Fibroblast of villous mesenchyme (primary cell): ENCODE results near the gene SNTA1. TPM values are rescaled to one million over a fixed set of nuclear protein-coding genes. Genes with fewer than 3 reads are reported as not detected.
"Not testable (repeated sequence)": the region's sequence is repeated elsewhere in the genome, so short reads cannot be mapped to it uniquely, and the experiment has no call there.

Experiments
- DNase-seq: peaks from one replicate; pipeline ENCODE4 v3.0.0-alpha.2; 2010; ENCODE audit warnings: low read depth
- H3K4me3 ChIP-seq: 2 replicates; pipeline ENCODE4 v1.5.1; 2011; ENCODE audit warnings: low read depth, mild to moderate bottlenecking, low read length
- total RNA-seq: library from RNA; depleted of rRNA; stranded (reverse); fragments of >200 nt; gene quantifications from 2 replicates; pipeline ENCODE4 v1.2.3, GENCODE V29; 2012
- TF ChIP-seq, protein P1 (sequence below): IDR thresholded peaks from 2 replicates; pipeline ENCODE4 v1.5.1; 2012; ENCODE audit warnings: low read depth, mild to moderate bottlenecking, low read length; ENCODE audit not compliant: insufficient read depth

SNTA1 gene
- total RNA-seq, 1 donor, result 6.0 TPM

DNA sequence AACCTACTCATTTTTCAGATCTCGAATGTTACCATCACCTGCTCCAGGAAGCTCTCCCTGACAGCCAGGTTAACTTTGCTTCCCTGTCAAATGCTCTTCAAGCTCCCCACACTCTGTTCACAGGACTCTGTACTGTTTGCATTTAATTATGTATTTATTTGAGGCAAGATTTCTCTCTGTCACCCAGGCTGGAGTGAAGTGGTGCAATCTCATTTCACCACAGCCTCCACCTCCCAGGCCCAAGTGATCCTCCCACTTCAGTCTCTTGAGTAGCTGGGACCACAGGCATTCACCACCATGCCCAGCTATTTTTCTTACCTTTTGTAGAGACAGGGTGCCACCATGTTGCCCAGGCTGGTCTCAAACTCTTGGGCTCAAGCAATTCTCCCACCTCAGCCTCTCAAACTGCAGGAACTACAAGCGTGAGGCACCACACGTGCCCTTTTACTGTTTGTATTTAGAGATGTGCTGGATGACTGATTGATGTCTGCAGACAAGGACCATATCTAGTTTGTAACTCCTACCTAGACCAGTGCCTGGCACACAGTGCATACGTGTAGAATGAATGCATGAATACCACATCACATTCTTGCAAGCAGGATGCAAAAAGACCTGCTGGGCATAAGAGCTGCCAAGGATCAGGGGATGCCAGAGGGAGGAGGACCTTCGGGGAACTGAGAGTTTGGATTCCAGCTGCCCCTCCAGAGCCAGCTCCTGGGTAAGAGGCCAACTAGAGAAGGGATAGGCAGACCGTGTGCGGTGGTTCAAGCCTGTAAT is 30.7 kb upstream of the SNTA1 start:
- no peak for DNase-seq
- TF ChIP-seq, protein P1, sequence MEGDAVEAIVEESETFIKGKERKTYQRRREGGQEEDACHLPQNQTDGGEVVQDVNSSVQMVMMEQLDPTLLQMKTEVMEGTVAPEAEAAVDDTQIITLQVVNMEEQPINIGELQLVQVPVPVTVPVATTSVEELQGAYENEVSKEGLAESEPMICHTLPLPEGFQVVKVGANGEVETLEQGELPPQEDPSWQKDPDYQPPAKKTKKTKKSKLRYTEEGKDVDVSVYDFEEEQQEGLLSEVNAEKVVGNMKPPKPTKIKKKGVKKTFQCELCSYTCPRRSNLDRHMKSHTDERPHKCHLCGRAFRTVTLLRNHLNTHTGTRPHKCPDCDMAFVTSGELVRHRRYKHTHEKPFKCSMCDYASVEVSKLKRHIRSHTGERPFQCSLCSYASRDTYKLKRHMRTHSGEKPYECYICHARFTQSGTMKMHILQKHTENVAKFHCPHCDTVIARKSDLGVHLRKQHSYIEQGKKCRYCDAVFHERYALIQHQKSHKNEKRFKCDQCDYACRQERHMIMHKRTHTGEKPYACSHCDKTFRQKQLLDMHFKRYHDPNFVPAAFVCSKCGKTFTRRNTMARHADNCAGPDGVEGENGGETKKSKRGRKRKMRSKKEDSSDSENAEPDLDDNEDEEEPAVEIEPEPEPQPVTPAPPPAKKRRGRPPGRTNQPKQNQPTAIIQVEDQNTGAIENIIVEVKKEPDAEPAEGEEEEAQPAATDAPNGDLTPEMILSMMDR, result no peak
- no peak overlapping the region for H3K4me3 ChIP-seq

DNA sequence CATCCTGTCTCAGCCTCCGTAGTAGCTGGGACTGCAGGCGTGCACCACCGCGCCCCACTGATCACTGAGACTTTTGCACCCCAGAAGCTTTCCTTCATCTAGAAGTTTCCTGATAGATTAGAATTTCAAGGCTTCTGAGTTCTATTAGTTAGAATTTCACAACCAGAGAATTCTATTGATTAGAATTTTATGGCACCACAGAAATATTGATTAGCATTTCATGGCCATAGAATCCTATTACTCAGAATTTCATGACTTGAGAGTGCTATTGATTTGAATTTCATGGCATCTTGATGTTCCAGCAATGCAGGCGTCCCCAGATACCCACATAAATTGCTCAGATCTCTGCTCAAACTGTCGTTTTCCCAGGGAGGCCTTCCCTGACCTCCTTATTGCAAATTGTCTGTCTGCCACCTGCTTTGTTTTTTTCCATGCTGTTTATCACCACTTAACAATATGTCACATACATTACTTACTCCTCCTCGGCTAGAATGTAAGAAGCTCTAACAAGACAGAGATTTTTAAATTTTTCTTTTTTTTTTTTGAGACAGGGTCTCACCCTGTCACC is 29.4 kb upstream of the SNTA1 start:
- TF ChIP-seq, protein P1, result no peak
- DNase-seq, result no peak
- no peak overlapping the region for H3K4me3 ChIP-seq

DNA sequence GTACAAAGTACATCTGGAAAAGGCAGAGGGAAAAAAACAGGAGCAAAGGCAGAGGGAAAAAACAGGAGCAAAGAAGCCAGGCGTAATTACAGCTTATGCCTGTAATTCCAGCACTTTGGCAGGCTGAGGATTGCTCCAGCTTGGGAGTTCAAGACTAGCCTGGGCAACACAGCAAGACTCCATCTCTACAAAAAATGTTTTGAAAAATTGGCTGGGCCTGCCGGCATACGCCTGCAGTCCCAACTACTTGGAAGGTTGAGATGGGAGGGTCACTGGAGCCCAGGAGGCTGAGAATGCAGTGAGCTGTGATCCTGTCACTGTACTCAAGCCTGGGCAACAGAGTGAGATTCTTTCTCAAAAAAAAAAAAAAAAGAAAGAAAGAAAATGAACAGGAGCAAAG is 27.3 kb upstream of the SNTA1 start:
- no peak overlapping the region for H3K4me3 ChIP-seq
- TF ChIP-seq, protein P1, result no peak
- no peak for DNase-seq

DNA sequence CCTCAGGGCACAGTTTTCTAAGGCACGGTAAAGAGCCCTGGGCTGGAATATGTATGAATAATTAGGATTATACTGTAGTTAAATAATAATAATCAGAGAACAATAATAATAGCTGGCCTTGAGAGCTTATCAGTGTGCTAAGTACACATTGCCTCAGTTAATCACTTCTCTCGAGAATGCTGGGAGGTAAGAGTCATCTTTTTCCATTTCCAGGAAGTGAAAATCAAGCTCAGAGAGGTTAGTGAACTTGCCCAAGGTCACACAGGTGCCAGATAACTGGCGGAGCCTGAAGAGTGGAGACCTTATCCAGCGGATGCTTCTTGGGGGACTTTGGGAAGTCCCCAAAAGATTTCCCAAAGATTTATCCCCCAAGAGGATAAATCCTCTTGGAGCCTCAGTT is 26.9 kb upstream of the SNTA1 start:
- no peak for DNase-seq
- no peak overlapping the region for H3K4me3 ChIP-seq
- TF ChIP-seq, protein P1, result no peak

DNA sequence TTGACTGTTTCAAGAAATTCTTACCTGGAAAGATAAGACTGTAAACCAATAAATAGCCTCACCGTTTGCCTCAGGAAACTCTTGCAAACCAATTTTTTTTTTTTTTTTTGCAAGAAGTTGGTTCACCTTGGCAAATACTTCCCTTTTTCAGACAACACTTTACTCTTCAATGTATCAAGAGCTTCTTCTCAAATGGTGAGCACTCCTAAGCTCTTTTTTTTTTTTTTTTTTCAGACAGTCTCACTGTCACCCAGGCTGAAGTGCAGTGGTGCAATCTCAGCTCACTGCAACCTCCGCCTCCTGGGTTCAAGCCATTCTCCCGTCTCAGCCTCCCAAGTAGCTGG is 22.7 kb upstream of the SNTA1 start:
- DNase-seq, result no peak
- TF ChIP-seq, protein P1, result no peak
- no peak overlapping the region for H3K4me3 ChIP-seq

DNA sequence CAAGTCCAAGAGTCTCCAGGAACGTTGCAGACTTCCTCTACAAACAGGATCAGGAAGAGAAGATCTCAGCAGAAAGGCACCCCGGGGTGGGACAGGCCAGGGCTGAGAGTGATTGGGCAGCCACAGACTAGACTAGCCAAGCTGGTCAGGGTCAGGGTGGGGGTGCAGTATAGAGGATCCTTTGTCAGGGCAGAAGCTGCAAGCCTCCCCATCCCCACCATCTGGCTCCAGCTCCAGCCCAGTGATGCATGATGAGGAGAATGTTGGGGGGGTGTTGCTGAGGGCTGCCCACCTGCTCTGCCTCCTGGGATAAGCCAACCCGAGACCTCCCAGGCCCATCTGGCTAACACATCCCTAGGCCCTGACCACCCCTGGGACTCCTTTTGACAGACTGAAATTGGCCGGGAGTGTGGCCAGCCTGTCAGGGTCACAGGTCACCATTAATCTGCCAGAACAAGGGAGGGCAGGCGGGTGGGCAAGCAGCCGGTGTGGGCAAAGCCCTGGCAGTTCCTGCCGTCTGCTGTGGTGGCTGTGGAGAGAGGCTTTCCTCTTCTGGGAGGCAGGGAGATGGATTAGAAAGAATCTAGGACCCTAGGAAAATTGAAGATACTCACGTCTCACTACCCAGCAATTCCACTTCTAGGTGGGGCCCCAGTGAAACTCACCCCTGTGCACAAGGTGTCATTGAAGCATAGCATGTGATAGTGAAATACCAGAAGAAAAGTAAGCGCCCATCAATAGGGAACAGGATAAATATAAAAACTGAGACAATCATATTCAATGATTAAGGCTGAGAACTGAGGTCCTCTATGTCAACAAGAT is 22.1 kb upstream of the SNTA1 start:
- DNase-seq, result no peak
- TF ChIP-seq, protein P1, result no peak
- H3K4me3 ChIP-seq, result no peak overlapping the region

DNA sequence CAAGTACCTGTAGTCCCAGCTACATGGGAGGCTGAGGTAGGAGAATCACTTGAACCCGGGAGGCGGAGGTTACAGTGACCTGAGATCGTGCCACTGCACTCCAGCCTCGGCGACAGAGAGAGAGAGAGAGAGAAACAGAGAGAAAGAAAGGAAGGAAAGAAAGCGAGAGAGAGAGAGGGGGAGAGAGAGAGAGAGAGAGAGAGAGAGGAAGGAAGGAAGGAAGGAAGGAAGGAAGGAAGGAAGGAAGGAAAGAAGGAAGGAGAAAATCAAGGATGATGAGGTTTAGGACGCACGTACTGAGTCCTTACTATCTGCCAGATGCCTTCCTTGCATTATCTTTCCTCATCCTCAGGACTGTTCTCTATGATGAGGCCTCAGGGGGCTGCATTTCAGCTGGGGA is 21.2 kb upstream of the SNTA1 start:
- H3K4me3 ChIP-seq, DNase-seq: not testable (repeated sequence)
